Retinal pigment epithelial cell (primary cell): ENCODE data around the gene LGALS3.
A peak's percentile ranks its signal among the peaks of the same experiment; 100 is the strongest.

Experiments
- DNase-seq: peaks from one replicate; pipeline ENCODE4 v3.0.0-alpha.2; 2010; ENCODE audit warnings: low read depth
- H3K4me3 ChIP-seq: 2 replicates; pipeline ENCODE4 v1.5.1; 2011; ENCODE audit warnings: mild to moderate bottlenecking, low read length, control low read depth, moderate library complexity
- CTCF ChIP-seq: conservative IDR thresholded peaks from 2 replicates; pipeline ENCODE4 v1.5.1; 2011; ENCODE audit warnings: low read depth, low read length, control low read depth, inconsistent platforms

The LGALS3 gene

DNA sequence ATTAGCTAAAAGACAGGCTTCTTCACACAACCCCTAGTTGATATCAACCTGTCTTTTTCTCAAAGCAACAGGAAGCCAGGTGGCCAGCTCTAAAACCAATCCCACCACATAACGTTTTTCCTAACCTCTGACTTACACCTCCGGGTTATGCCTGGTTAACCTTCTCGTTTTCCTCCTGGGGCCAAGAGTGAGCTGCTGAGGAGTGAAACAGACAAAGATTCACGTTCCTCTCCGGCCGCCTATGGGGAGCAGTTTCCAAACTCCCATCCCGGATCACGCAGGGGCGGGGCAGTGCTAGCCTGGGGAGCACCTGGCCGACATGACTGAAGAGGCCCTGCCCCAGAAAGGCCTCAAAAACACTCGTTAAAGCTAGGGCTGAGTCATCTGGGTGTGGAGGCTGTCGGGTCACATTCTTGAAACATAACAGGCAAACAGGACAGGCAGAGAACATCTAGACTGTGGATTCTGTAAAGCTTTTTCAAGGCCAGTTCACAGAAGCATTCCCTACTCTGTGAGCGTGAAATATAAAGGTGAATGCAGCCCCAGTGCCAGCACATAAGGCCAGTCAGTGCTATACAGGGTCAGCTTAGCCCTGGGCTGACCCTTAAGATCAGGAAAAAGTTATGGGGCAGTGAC is 25.9 kb upstream of the LGALS3 start:
- TF ChIP-seq CTCF = no peak
- H3K4me3 ChIP-seq = no peak overlapping the region
- DNase-seq = peak; percentile 89

DNA sequence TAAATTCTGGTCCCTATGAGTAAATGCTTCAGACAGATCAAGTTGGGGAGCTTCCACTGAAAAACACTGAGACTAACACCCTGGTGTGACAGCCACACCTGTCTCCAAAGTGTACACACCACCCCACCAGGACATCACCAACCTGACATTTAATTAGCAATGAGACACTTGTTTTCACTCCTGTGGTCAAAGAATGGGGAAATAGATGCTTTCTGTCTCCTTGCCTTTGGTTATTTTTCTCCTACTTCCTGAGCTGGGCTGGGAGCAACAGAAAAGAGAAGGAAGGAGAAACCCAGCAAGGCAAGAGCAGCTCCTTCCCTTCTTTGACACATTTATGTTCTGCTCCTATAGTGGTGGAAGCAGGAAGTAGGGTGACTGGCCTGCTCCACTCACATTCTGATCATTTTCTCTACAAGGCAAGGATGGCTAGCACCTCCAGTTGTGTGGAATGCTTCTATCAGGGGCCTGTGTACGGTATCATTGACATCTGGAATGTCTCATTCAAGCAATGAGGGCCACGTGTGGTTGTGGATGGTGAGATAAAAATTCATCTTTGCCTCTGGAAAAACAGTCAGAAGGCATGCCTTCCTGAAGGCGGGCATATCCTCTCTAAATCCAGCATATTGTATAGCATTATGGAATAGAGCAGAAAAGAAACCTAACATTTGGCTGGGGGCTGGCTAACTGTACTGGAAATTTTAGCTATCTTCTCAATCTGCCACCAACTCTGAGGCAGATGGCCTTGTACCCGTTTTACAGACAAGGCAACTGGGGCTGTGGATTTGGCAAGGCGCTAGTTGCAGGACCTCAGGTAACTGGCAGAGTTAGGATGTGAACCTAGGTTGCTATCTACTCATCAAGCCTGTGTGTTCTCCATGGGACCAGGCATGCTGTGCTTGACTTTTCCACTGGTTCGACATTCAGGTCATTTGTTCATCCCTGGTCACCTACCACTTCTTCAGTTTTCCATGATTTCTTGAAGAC is 24.8 kb upstream of the LGALS3 start:
- H3K4me3 ChIP-seq = no peak overlapping the region
- DNase-seq = no peak
- TF ChIP-seq CTCF = no peak

DNA sequence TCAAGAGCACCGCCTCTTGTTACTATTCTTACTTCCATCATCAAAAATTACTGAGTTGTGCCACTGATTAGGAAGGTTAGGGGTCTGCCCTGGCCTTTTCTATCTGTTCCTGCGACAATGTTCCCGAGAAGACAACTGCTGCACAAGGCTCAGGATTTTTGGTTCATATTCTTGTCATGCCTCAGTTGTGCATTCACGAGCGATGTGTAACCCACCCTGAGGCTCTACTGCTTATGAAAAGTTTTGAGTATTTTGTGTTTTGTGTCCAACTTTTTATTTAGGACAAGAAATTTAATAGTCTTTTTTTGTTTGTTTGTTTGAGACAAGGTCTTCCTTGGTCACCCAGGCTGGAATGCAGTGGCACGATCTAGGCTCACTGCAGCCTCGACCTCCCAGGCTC is 23.1 kb upstream of the LGALS3 start:
- no peak for TF ChIP-seq CTCF
- H3K4me3 ChIP-seq = no peak overlapping the region
- DNase-seq = no peak

DNA sequence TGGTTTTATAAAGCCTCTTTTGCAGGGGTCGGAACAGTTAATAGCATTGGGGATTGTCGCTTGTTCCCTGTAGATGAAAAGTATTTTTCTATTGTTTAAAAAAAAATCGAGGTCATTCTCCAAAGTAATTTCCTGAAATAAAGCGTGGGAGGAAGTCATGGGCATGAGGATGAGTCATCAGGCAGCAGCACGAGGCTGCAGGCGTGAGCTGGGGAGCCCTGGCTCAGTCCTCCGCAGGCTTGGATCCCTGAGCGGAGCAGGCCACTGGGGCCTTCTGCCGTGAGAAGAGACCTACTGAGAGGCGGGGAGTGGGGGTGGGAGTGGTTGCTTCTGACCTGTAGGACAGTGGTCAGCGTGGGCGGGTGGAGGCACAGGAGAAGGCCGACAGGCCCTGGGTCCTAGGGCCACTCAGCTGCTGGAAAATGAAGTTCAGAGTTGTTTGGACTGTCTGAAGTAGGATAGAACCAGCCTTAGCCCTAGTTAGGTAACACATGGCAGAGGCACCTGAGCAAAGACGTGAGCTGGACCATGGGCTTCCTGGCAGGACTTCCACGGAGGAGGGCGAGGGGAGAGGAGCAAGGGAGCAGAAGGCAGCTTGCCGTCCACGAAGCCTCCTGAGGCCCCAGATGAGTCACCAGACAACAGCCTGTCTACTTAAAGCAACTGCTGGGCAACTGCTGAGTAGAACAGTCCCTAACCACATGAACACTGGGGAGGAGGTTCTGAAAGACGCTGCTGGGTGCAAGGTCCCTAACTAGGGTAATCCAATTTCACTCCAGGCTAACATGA is 21.1 kb upstream of the LGALS3 start:
- no peak overlapping the region for H3K4me3 ChIP-seq
- DNase-seq = peak; percentile 94

GRCh38 chr14:55109836-55110235 is 19.2 kb upstream of the LGALS3 start:
- no peak for DNase-seq
- no peak for TF ChIP-seq CTCF
- no peak overlapping the region for H3K4me3 ChIP-seq

More for the DNA sequence above, 21.1 kb upstream of the LGALS3 start:
- no peak for TF ChIP-seq CTCF

- H3K4me3 ChIP-seq = no peak overlapping the region
- DNase-seq = no peak
- no peak for TF ChIP-seq CTCF
These were observed 17.8 kb upstream of the LGALS3 start for GRCh38 chr14:55111122-55111708.
